ENCODE measurements around the gene C17orf50. TPM values are rescaled to one million over a fixed set of nuclear protein-coding genes. Genes with fewer than 3 reads are reported as not detected.

Gene C17orf50
- polyA plus RNA-seq, 2 of the 4 experiments (the other 2 are of a cell fraction) = 0.19 to 0.22 TPM

- POLR2A ChIA-PET = no interaction called here
- peak overlapping the region; percentile 28 to 67; a peak in 3 of 6 replicates for H3K27ac ChIP-seq
- FAIRE-seq (no peak), ATAC-seq (peak in 1 of 2 experiments; percentile 36; a peak in 2 of 6 replicates), DNase-seq (ENCODE audit: low read depth in 1 of 2, low spot score in 1 of 2) (no peak)
- CTCF ChIA-PET = interaction anchor here (0.6 to 43.9 kb wide), 3 partner anchors 12 to 32 kb away, joined by 3 to 2039 read pairs (median 1116); partner anchors contain the start of genes C17orf50, GAS2L2, MMP28 and TAF15
- TF ChIP-seq SREBF2 (IDR thresholded peaks at IDR 0.05) (no peak), USF2 (IDR thresholded peaks at IDR 0.05) (no peak), KDM5A (IDR thresholded peaks at IDR 0.05) (no peak), CHD4 (IDR thresholded peaks at IDR 0.05; ENCODE audit: borderline replicate concordance) (no peak), E2F6 (IDR thresholded peaks at IDR 0.05; ENCODE audit: borderline replicate concordance, low read depth) (no peak), RCOR1 (IDR thresholded peaks at IDR 0.05; ENCODE audit: low read depth, low read length) (no peak), HOXB13 (CRISPR knock-in tag; IDR thresholded peaks at IDR 0.05; ENCODE audit: low read depth) (no peak), JUNB (IDR thresholded peaks at IDR 0.05) (no peak), CTCF (IDR thresholded peaks at IDR 0.05) (no peak), TP53 (CRISPR knock-in tag; IDR thresholded peaks at IDR 0.05) (no peak), NR3C1 (IDR thresholded peaks at IDR 0.05) (no peak), FOXS1 (CRISPR knock-in tag; IDR thresholded peaks at IDR 0.05) (no peak), NFE2L2 (conservative IDR thresholded peaks at IDR 0.05; ENCODE audit: low read length) (no peak), PHF8 (IDR thresholded peaks at IDR 0.05; ENCODE audit: borderline replicate concordance, low read depth) (no peak), HMGXB4 (CRISPR knock-in tag; IDR thresholded peaks at IDR 0.05; ENCODE audit: borderline replicate concordance) (no peak), ZFP36 (IDR thresholded peaks at IDR 0.05; ENCODE audit: borderline replicate concordance, partially characterized antibody) (no peak), JUN (IDR thresholded peaks at IDR 0.05) (no peak), MYC (IDR thresholded peaks at IDR 0.05; ENCODE audit: borderline replicate concordance, low read length) (no peak), ZC3H11A (IDR thresholded peaks at IDR 0.05) (no peak), HES2 (IDR thresholded peaks at IDR 0.05) (no peak)
- H3K4me2 ChIP-seq = peak overlapping the region; percentile 23; the same call in 2 of the 3 replicates
- H3K4me3 ChIP-seq = no peak overlapping the region
- no peaks in the 10 kb centered on the region for H3K9me3 ChIP-seq
- 72% methylated on average over 5 of the region's 5 CpGs for WGBS (ENCODE audit: missing lambda C conversion rate)
- peaks cover 35% of the 10 kb centered on the region for H3K4me1 ChIP-seq
These were observed 13.8 kb downstream of the C17orf50 start for GRCh38 chr17:35774499-35774898.

GRCh38 chr17:35775039-35775438 is 14.4 kb downstream of the C17orf50 start:
- H3K9me3 ChIP-seq = no peaks in the 10 kb centered on the region
- peak overlapping the region; percentile 23; the same call in 2 of the 3 replicates for H3K4me2 ChIP-seq
- 66% methylated on average over 5 of the region's 5 CpGs for whole genome bisulfite sequencing (ENCODE audit: missing lambda C conversion rate)
- ChIA-PET POLR2A (no interaction called here), CTCF (interaction anchor here (1.2 to 43.9 kb wide), 4 partner anchors 12 to 31 kb away, joined by 4 to 2039 read pairs (median 566); partner anchors contain the start of genes C17orf50, GAS2L2, MMP28 and TAF15)
- DNase-seq (ENCODE audit: low read depth in 1 of 2, low spot score in 1 of 2) (no peak), ATAC-seq (no peak), FAIRE-seq (no peak)
- no peak for TF ChIP-seq KDM5A (IDR thresholded peaks at IDR 0.05)
- no peak for TF ChIP-seq CHD2 (IDR thresholded peaks at IDR 0.05; ENCODE audit: low read length, partially characterized antibody)
- TF ChIP-seq HEYL (CRISPR knock-in tag; IDR thresholded peaks at IDR 0.05) = no peak
- TF ChIP-seq NPAS2 (CRISPR knock-in tag; IDR thresholded peaks at IDR 0.05; ENCODE audit: borderline replicate concordance) = no peak
- TF ChIP-seq KDM1A (IDR thresholded peaks at IDR 0.05; ENCODE audit: low read depth) = no peak
- TF ChIP-seq RAD21 (conservative IDR thresholded peaks at IDR 0.05 in 1 of 2, IDR thresholded peaks at IDR 0.05 in 1 of 2) = no peak
- TF ChIP-seq ZSCAN20 (CRISPR knock-in tag; IDR thresholded peaks at IDR 0.05) = no peak
- no peak for TF ChIP-seq POLR2A (IDR thresholded peaks at IDR 0.05; ENCODE audit: low read length)
- TF ChIP-seq NR3C1 (IDR thresholded peaks at IDR 0.05) = no peak
- no peak for TF ChIP-seq FOXS1 (CRISPR knock-in tag; IDR thresholded peaks at IDR 0.05)
- no peak for TF ChIP-seq GATA3 (IDR thresholded peaks at IDR 0.05; ENCODE audit: borderline replicate concordance)
- H3K27ac ChIP-seq = peak overlapping the region; percentile 28 to 67; a peak in 3 of 6 replicates
- H3K4me1 ChIP-seq = peaks cover 35% of the 10 kb centered on the region
- no peak overlapping the region for H3K4me3 ChIP-seq

Measured in A549 (cell line).